IMR-90 (cell line): ENCODE data around the gene LAMB1. TPM values are rescaled to one million over a fixed set of nuclear protein-coding genes. Genes with fewer than 3 reads are reported as not detected.

Source experiments
- ATAC-seq: fragments of 200-7000 bp; cut with Tn5 transposase; 2 replicates; pipeline ENCODE4 v1.9.1; 2020; ENCODE audit warnings: low read depth, mild to moderate bottlenecking, moderate library complexity
- BruUV-seq: library from RNA; stranded (reverse); fragments of 400-500 nt; replicated peaks from 2 replicates; lab custom pipeline; 2021; lab: Mats Ljungman, UMichigan
- CTCF ChIA-PET: fragments of 300-600 bp; formaldehyde crosslinking; extraction: SDS; loops from one replicate; lab custom pipeline; 2021; ENCODE audit warnings: antibody characterized with exemption; lab: Yijun Ruan, JAX
- POLR2A ChIA-PET: fragments of 300-600 bp; sonication (Branson Sonifier 250); formaldehyde crosslinking; loops from one replicate; lab custom pipeline; 2022; ENCODE audit warnings: antibody characterized with exemption; ENCODE audit not compliant: unreplicated experiment; lab: Charles Lee
- DNase-seq: peaks from one replicate; pipeline ENCODE4 v3.0.0; 2013
- H2AFZ ChIP-seq: replicated peaks from 2 replicates; pipeline ENCODE3; 2013; ENCODE audit warnings: low read length, mild to moderate bottlenecking; ENCODE audit not compliant: poor library complexity
- H2AK5ac ChIP-seq: 2 replicates; pipeline ENCODE4 v1.6.1; 2013; ENCODE audit warnings: low read depth, low read length, inconsistent platforms
- H2AK9ac ChIP-seq: replicated peaks from 2 replicates; pipeline ENCODE3; 2013; ENCODE audit warnings: mild to moderate bottlenecking, low read depth, low read length, moderate library complexity; ENCODE audit not compliant: poor library complexity
- H2BK120ac ChIP-seq: 2 replicates; pipeline ENCODE4 v1.6.1; 2013; ENCODE audit warnings: low read depth, low read length, inconsistent platforms
- H2BK15ac ChIP-seq: 3 replicates; pipeline ENCODE4 v1.6.1; 2013; ENCODE audit warnings: low read depth, low read length, inconsistent platforms
- H2BK20ac ChIP-seq: 2 replicates; pipeline ENCODE4 v1.6.1; 2013; ENCODE audit warnings: low read depth, mild to moderate bottlenecking, inconsistent platforms, low read length, moderate library complexity
- H2BK5ac ChIP-seq: 2 replicates; pipeline ENCODE4 v1.6.1; 2013; ENCODE audit warnings: mild to moderate bottlenecking, low read depth, low read length, inconsistent platforms; ENCODE audit not compliant: poor library complexity, severe bottlenecking
- H3K14ac ChIP-seq: replicated peaks from 2 replicates; pipeline ENCODE4 v1.6.1; 2013; ENCODE audit warnings: low read depth, low read length, inconsistent platforms
- H3K18ac ChIP-seq: 2 replicates; pipeline ENCODE4 v1.6.1; 2013; ENCODE audit warnings: low read depth, low read length, control low read depth
- H3K23ac ChIP-seq: 2 replicates; pipeline ENCODE4 v1.6.1; 2013; ENCODE audit warnings: low read depth, low read length, inconsistent platforms
- H3K27ac ChIP-seq: 2 replicates; pipeline ENCODE4 v1.5.1; 2013; ENCODE audit warnings: mild to moderate bottlenecking, control low read depth, low read length; ENCODE audit not compliant: insufficient read depth
- H3K27me3 ChIP-seq: 2 replicates; pipeline ENCODE4 v1.6.1; 2013; ENCODE audit warnings: low read length; ENCODE audit not compliant: control insufficient read depth, insufficient read depth
- H3K36me3 ChIP-seq: 2 replicates; pipeline ENCODE4 v1.6.1; 2013; ENCODE audit warnings: low read length, mixed read lengths; ENCODE audit not compliant: control insufficient read depth, insufficient read depth
- H3K4ac ChIP-seq: 2 replicates; pipeline ENCODE4 v1.6.1; 2013; ENCODE audit warnings: low read depth, low read length, inconsistent platforms
- H3K4me1 ChIP-seq: 2 replicates; pipeline ENCODE4 v1.6.1; 2013; ENCODE audit warnings: low read length, mixed read lengths; ENCODE audit not compliant: control insufficient read depth, insufficient read depth
- H3K4me2 ChIP-seq: 2 replicates; pipeline ENCODE4 v1.6.1; 2013; ENCODE audit warnings: low read depth, mild to moderate bottlenecking, control low read depth, low read length, moderate library complexity
- H3K4me3 ChIP-seq: 2 replicates; pipeline ENCODE4 v1.5.1; 2013; ENCODE audit warnings: low read depth, mild to moderate bottlenecking, control low read depth, low read length, moderate library complexity; ENCODE audit not compliant: insufficient read depth
- H3K56ac ChIP-seq: 2 replicates; pipeline ENCODE4 v1.6.1; 2013; ENCODE audit warnings: low read length, inconsistent platforms; ENCODE audit not compliant: insufficient read depth; ENCODE audit errors: extremely low read depth
- H3K79me1 ChIP-seq, 2 experiments: 2 replicates each; pipeline ENCODE4 v1.6.1; 2013; ENCODE audit warnings: low read length in 2 of 2, inconsistent platforms in 1 of 2, low read depth in 1 of 2
- H3K9ac ChIP-seq: 2 replicates; pipeline ENCODE4 v1.6.1; 2013; ENCODE audit warnings: low read depth, low read length, control low read depth
- H3K9me1 ChIP-seq: 2 replicates; pipeline ENCODE4 v1.6.1; 2013; ENCODE audit warnings: low read length, inconsistent platforms; ENCODE audit not compliant: insufficient read depth
- H3K9me3 ChIP-seq: 2 replicates; pipeline ENCODE4 v1.6.1; 2013; ENCODE audit warnings: low read length; ENCODE audit not compliant: control insufficient read depth, insufficient read depth
- H4K20me1 ChIP-seq: 2 replicates; pipeline ENCODE4 v1.6.1; 2013; ENCODE audit warnings: low read length, inconsistent platforms; ENCODE audit not compliant: insufficient read depth
- H4K5ac ChIP-seq: 2 replicates; pipeline ENCODE4 v1.6.1; 2013; ENCODE audit warnings: mild to moderate bottlenecking, low read depth, low read length, control low read depth
- H4K8ac ChIP-seq, 2 experiments: 2 replicates each; pipeline ENCODE4 v1.6.1; 2013; ENCODE audit warnings: low read depth in 2 of 2, low read length in 2 of 2, control low read depth in 1 of 2, inconsistent platforms in 1 of 2
- H4K91ac ChIP-seq: 2 replicates; pipeline ENCODE4 v1.6.1; 2013; ENCODE audit warnings: low read depth, low read length, inconsistent platforms; ENCODE audit not compliant: insufficient read depth
- CEBPB ChIP-seq: IDR thresholded peaks from 2 replicates; pipeline ENCODE4 v1.6.1; 2012; ENCODE audit warnings: low read depth, low read length, improper control_type of control experiment
- ELK1 ChIP-seq: fragments of 150-350 bp; IDR thresholded peaks from 2 replicates; pipeline ENCODE4 v1.6.1; 2016; ENCODE audit warnings: low read depth, mild to moderate bottlenecking, low read length, moderate library complexity, borderline replicate concordance
- NFE2L2 ChIP-seq: fragments of 150-350 bp; IDR thresholded peaks from 2 replicates; pipeline ENCODE4 v1.6.1; 2016; ENCODE audit warnings: low read depth, mild to moderate bottlenecking, low read length
- SMC3 ChIP-seq: fragments of 150-350 bp; IDR thresholded peaks from 2 replicates; pipeline ENCODE4 v1.6.1; 2016; ENCODE audit warnings: low read depth, mild to moderate bottlenecking, antibody characterized with exemption, low read length, moderate library complexity
- WGBS, 2 experiments: methylation state at CpG; one replicate each; pipeline versions ENCODE4 v1.1.5 to v1.1.7; 2013; ENCODE audit warnings: missing lambda C conversion rate in 2 of 2; ENCODE audit not compliant: insufficient read length in 1 of 2; ENCODE audit errors: extremely low coverage in 2 of 2; 5-methylcytosine and 5-hydroxymethylcytosine counted together
- dilution Hi-C: fragments of 300-500 bp; cut with HindIII; formaldehyde crosslinking; loops from one replicate; pipeline ENCODE4 v1.14.3; 2018; ENCODE audit warnings: low sequenced_read_pairs; ENCODE audit not compliant: unreplicated experiment
- in situ Hi-C: fragments of 300-500 bp; cut with MboI; formaldehyde crosslinking; loops from 3 replicates; pipeline ENCODE4 v1.14.3; 2019; ENCODE audit warnings: low sequenced_read_pairs, inconsistent platforms, mixed read lengths
- intact Hi-C: fragments of 100-400 bp; cut with micrococcal nuclease; formaldehyde crosslinking; loops from 2 replicates; pipeline ENCODE4 v1.10.0; 2022
- polyA plus RNA-seq, 3 experiments: library from polyadenylated mRNA; depleted of rRNA; stranded (reverse); fragments of >200 nt; gene quantifications; 2 replicates each; pipeline ENCODE4 v1.2.3, GENCODE V29; 2012; ENCODE audit warnings: low replicate concordance in 1 of 3
- total RNA-seq: library from RNA; depleted of rRNA; stranded (reverse); fragments of >200 nt; gene quantifications from 2 replicates; pipeline ENCODE4 v1.2.3, GENCODE V29; 2012

The LAMB1 gene
- total and polyA plus RNA-seq, 2 of the 4 experiments (the other 2 are of a cell fraction): 114 to 117 TPM

- Histone ChIP-seq H3K27ac (peak overlapping the region; percentile 95), H2BK20ac (no peak overlapping the region), H3K18ac (no peak overlapping the region), H3K56ac (peak overlapping the region; percentile 86), H3K4me3 (peak overlapping the region; percentile 72), H2BK5ac (peak overlapping the region; percentile 94), H3K4me2 (peak overlapping the region; percentile 86), H3K9ac (peak overlapping the region; percentile 98), H4K91ac (0 out of 2 replicates have a peak overlapping the region, but pooled peaks have one; percentile 4), H3K9me3 (no peaks in the 10 kb centered on the region), H3K23ac (peak overlapping the region; percentile 58), H3K14ac (peak overlapping the region; percentile 93), H3K36me3 (peaks cover 4% of the 10 kb centered on the region; the same call in 1 of the 2 replicates), H4K20me1 (peaks cover 22% of the 10 kb centered on the region), H2AFZ (peak overlapping the region; percentile 99), H3K27me3 (no peaks in the 10 kb centered on the region), H3K9me1 (peaks cover 7% of the 10 kb centered on the region; the same call in 1 of the 2 replicates), H2AK9ac (peak overlapping the region; percentile 89), H3K4me1 (peaks cover 5% of the 10 kb centered on the region), H2BK15ac (no peak overlapping the region), H3K4ac (peak overlapping the region; percentile 86), H2BK120ac (no peak overlapping the region), H2AK5ac (peak overlapping the region; percentile 79), H3K79me1 (peaks cover 26 to 35% of the 10 kb centered on the region in 2 experiments; a peak in 3 of 4 replicates), H4K5ac (peak overlapping the region; percentile 8; the same call in 1 of the 2 replicates), H4K8ac (peak overlapping the region; percentile 56 to 80)
- TF ChIP-seq ELK1: no peak
- peak; percentile 68 for TF ChIP-seq CEBPB
- TF ChIP-seq NFE2L2: peak; percentile 73; the same call in 1 of the 2 replicates
- TF ChIP-seq SMC3: no peak
- BruUV-seq: no TSS peak
- intact Hi-C loops: no loop called here
- dilution Hi-C loops: no loop called here
- ATAC-seq (no peak), DNase-seq (peak; percentile 60)
- POLR2A ChIA-PET: no interaction called here
- in situ Hi-C loops: no loop called here
- CTCF ChIA-PET: no interaction called here
- WGBS, 2 experiments: 94% methylated on average over 2 of the region's 9 CpGs; no CpG with 5 or more reads in 1 of the 2 experiments
Measured at GRCh38 chr7:107891636-107892366, 111.2 kb downstream of the LAMB1 start.
